GM12865 (cell line): ENCODE results near the gene REC114.
"Not testable (repeated sequence)": the region's sequence is repeated elsewhere in the genome, so short reads cannot be mapped to it uniquely, and the experiment has no call there.

Experiments used
- DNase-seq: peaks from one replicate; pipeline ENCODE4 v3.0.0; 2010; ENCODE audit warnings: low read depth
- H3K4me3 ChIP-seq: 2 replicates; pipeline ENCODE4 v1.5.1; 2011; ENCODE audit warnings: mild to moderate bottlenecking, low read depth, low read length, control low read depth
- TF ChIP-seq, protein P1 (sequence below): IDR thresholded peaks from 2 replicates; pipeline ENCODE4 v1.5.1; 2011; ENCODE audit warnings: low read length, control low read depth, low read depth, inconsistent platforms; ENCODE audit not compliant: insufficient read depth; ENCODE audit errors: missing control alignments

REC114 gene

DNA sequence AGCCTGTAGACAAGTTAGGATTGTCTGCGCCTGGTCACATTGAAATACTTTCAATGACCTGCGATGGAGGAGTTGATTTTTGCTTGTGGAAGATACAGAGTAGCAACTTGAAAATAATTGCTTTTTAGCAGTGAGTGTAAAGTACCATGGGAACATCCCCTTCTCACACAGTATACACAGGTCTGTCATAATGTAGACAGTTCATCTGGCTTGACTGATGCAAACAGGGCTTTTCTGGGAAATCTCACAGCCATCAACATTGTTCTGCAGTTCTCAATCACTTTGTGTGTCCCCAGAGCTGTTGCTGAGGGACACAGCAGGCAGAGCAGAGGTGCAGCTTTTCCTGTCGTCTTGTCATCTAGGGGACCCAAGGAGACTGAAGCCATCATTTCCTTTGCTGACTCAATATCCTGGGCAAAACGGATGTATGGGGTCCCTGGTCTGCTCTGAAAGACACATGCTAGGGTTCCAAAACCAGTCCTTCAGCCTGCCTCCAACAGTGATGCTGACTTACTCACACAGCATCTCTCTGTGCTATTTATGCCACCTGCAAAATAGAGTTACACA, 5.3 kb upstream of the REC114 start:
- H3K4me3 ChIP-seq: no peak overlapping the region
- DNase-seq: no peak
- TF ChIP-seq, protein P1, sequence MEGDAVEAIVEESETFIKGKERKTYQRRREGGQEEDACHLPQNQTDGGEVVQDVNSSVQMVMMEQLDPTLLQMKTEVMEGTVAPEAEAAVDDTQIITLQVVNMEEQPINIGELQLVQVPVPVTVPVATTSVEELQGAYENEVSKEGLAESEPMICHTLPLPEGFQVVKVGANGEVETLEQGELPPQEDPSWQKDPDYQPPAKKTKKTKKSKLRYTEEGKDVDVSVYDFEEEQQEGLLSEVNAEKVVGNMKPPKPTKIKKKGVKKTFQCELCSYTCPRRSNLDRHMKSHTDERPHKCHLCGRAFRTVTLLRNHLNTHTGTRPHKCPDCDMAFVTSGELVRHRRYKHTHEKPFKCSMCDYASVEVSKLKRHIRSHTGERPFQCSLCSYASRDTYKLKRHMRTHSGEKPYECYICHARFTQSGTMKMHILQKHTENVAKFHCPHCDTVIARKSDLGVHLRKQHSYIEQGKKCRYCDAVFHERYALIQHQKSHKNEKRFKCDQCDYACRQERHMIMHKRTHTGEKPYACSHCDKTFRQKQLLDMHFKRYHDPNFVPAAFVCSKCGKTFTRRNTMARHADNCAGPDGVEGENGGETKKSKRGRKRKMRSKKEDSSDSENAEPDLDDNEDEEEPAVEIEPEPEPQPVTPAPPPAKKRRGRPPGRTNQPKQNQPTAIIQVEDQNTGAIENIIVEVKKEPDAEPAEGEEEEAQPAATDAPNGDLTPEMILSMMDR: no peak

- TF ChIP-seq, protein P1: no peak
- DNase-seq: no peak
- H3K4me3 ChIP-seq: no peak overlapping the region
Measured at GRCh38 chr15:73438651-73439050, 4.3 kb upstream of the REC114 start.

DNA sequence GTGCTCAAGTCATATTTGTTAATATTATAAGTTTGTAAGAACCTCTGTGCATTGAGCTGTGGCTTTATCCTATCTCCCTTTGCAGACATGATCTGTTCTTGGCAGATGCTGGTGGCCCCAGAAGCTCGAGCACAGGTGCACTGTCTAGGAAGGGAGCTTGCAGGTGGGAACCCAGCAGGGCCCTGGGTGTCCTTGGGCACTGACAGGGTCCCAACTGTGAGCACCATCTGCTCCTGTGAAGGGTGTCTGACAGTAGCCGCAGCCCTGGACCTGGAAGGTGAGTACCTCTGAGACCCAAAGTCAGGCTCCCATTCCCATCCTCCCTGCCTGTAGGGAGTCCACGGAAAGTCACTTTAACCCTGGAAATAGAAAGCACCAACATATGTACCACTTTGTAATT, 2.4 kb upstream of the REC114 start:
- no peak overlapping the region for H3K4me3 ChIP-seq
- TF ChIP-seq, protein P1: no peak

DNA sequence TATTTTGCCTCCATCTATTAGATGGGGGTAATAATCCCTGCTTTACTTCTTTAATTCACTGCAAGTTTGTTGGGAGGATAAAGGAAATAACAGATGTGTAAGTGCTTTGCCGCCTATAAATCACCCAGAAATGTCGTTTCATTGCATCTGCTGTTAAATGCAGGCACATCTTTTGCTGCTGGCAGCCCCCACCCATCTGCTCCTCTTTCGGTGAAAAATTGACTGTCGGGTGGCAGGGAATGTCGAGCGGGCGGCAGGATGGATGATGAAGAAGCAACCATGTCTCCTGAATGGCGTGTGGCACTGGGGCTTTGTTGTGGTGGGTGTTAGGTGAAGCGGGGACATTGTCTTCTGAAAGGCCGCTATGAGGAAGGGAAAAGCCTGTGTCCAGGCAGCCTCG, 543 bp upstream of the REC114 start:
- no peak overlapping the region for H3K4me3 ChIP-seq
- no peak for DNase-seq
- TF ChIP-seq, protein P1: no peak

More for the DNA sequence above, 2.4 kb upstream of the REC114 start:
- no peak for DNase-seq

DNA sequence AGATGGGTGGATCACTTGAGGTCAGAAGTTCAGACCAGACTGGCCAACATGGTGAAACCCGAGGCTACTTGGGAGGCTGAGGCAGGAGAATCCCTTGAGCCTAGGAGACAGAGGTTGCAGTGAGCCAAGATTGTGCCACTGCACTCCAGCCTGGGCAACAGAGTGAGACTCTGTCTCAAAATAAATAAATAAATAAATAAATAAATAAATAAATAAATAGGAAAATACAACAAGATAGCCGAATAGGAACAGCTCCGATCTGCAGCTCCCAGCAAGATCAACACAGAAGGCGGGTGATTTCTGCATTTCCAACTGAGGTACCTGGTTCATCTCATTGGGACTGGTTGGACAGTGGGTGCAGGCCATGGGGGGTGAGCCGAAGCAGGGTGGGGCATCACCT, 4.5 kb downstream of the REC114 start:
- DNase-seq, H3K4me3 ChIP-seq: not testable (repeated sequence)

- H3K4me3 ChIP-seq: not testable (repeated sequence)
- peak; percentile 23 for DNase-seq
Measured at GRCh38 chr15:73448158-73448758, 5.3 kb downstream of the REC114 start.

DNA sequence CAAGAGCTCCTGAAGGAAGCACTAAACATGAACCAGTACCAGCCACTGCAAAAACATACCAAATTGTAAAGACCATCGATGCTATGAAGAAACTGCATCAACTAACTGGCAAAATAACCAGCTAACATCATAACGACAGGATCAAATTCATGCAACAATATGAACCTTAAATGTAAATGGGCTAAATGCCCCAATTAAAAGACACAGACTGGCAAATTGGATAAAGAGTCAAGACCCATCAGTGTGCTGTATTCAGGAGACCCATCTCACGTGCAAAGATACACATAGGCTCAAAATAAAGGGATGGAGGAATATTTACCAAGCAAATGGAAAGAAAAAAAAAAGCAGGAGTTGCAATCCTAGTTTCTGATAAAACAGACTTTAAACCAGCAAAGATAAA, 7.0 kb downstream of the REC114 start:
- DNase-seq: not testable (repeated sequence)

DNA sequence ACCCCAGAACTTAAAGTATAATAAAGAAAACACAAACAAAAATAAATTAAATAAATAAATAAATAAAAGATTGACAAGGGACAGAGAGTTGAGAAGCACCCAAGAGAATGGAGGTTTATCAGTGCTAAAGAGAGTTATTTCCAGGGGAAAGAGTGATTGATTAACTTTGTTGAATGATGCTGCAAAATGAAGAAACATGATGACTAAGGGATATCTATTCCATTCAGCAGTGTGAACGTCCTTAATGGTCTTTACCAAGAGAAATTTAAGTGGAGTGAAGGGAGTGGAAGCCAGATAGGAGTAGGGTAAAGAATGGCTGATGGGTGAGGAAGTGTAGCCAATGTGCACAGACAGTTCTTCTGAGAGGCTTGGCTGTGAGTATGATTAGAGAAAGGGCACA, 11.1 kb downstream of the REC114 start:
- no peak for DNase-seq
- H3K4me3 ChIP-seq: no peak overlapping the region
- TF ChIP-seq, protein P1: no peak

More for the DNA sequence above, 7.0 kb downstream of the REC114 start:
- H3K4me3 ChIP-seq: not testable (repeated sequence)
